Measurements from ENCODE around the gene IQGAP1. TPM values are rescaled to one million over a fixed set of nuclear protein-coding genes. Genes with fewer than 3 reads are reported as not detected.

Gene IQGAP1
- total RNA-seq, 4 donors from 2014 or later = 202 to 243 (median 231) TPM

DNA sequence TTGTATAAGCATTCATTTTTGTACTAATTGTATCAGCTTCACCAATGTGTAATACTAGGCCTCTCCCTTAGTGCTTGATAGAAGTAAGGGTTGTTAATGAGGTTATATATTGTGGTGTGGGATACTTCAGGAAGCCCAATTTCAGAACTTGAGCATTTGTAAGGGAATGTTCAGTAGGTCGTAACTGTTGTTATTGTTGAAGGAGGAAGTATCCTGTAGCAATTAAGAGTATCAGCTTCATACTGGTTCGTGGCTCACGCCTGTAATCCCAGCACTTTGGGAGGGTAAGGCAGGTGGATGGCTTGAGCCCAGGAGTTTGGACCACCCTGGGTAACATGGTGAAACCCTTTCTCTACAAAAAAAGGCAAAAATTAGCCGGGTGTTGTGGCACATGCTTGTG, 30.6 kb downstream of the IQGAP1 start:
- no peak overlapping the region for H3K4me3 ChIP-seq (ENCODE audit: low read depth, poor library complexity, severe bottlenecking)
- intact Hi-C loops (cut with DNase I; ENCODE audit: low total_unique reads) = no loop called here
- 72 to 79% methylated on average over 4 of the region's 4 CpGs for WGBS, 2 donors
- TF ChIP-seq CTCF (IDR thresholded peaks at IDR 0.05) (no peak), POLR2A (IDR thresholded peaks at IDR 0.05) (no peak)
- no peak for DNase-seq (ENCODE audit: low spot score in 2 of 2)

DNA sequence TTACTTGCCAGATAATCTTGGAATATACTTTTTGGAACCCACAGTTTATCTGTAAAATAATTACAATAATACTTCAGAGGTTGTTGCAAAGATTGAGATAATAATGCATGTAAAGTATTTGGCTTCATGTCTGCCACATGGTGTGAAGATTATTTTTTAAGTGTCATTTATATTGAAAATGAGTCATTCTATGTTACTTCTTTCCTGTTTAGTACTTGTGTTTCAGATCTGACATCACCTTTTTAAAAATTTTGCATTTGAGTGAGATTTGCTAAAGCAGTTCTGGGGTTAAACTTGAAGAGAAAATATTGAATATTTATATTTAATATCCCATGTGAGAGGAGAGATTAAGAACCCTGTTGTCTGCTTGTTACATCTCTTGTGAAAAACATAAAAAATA, 31.2 kb downstream of the IQGAP1 start:
- TF ChIP-seq CTCF (IDR thresholded peaks at IDR 0.05) = no peak
- TF ChIP-seq POLR2A (IDR thresholded peaks at IDR 0.05) = no peak
- intact Hi-C loops (cut with DNase I; ENCODE audit: low total_unique reads) = no loop called here
- no peak for DNase-seq (ENCODE audit: low spot score in 2 of 2)
- no peak overlapping the region for H3K4me3 ChIP-seq (ENCODE audit: low read depth, poor library complexity, severe bottlenecking)

GRCh38 chr15:90419738-90420406, 31.8 kb downstream of the IQGAP1 start:
- intact Hi-C loops (cut with DNase I; ENCODE audit: low total_unique reads) = no loop called here
- no peak overlapping the region for H3K4me3 ChIP-seq (ENCODE audit: low read depth, poor library complexity, severe bottlenecking)
- WGBS, 2 donors = 20 to 33% methylated on average over 6 of the region's 6 CpGs
- TF ChIP-seq POLR2A (IDR thresholded peaks at IDR 0.05) = no peak
- no peak for TF ChIP-seq CTCF (IDR thresholded peaks at IDR 0.05)
- no peak for DNase-seq (ENCODE audit: low spot score in 2 of 2)

- intact Hi-C loops (cut with DNase I; ENCODE audit: low total_unique reads) = no loop called here
- no peak overlapping the region for H3K4me3 ChIP-seq (ENCODE audit: low read depth, poor library complexity, severe bottlenecking)
- no peak for TF ChIP-seq CTCF (IDR thresholded peaks at IDR 0.05)
- no peak for TF ChIP-seq POLR2A (IDR thresholded peaks at IDR 0.05)
- 54 to 58% methylated on average over 1 of the region's 1 CpG for WGBS, 2 donors
- no peak for DNase-seq (ENCODE audit: low spot score in 2 of 2)
These were observed 32.4 kb downstream of the IQGAP1 start for GRCh38 chr15:90420451-90420850.

GRCh38 chr15:90421527-90421926, 33.5 kb downstream of the IQGAP1 start:
- no peak for TF ChIP-seq CTCF (IDR thresholded peaks at IDR 0.05)
- TF ChIP-seq POLR2A (IDR thresholded peaks at IDR 0.05) = no peak
- no peak for DNase-seq (ENCODE audit: low spot score in 2 of 2)
- WGBS, 2 donors = 74 to 86% methylated on average over 3 of the region's 3 CpGs
- intact Hi-C loops (cut with DNase I; ENCODE audit: low total_unique reads) = no loop called here
- no peak overlapping the region for H3K4me3 ChIP-seq (ENCODE audit: low read depth, poor library complexity, severe bottlenecking)

GRCh38 chr15:90422043-90422442, 34.0 kb downstream of the IQGAP1 start:
- 50 to 78% methylated on average over 2 of the region's 2 CpGs for whole genome bisulfite sequencing, 2 donors
- no peak for DNase-seq (ENCODE audit: low spot score in 2 of 2)
- no peak overlapping the region for H3K4me3 ChIP-seq (ENCODE audit: low read depth, poor library complexity, severe bottlenecking)
- intact Hi-C loops (cut with DNase I; ENCODE audit: low total_unique reads) = no loop called here
- TF ChIP-seq CTCF (IDR thresholded peaks at IDR 0.05) = no peak
- TF ChIP-seq POLR2A (IDR thresholded peaks at IDR 0.05) = no peak

Measured in lower leg skin (tissue), 4 donors.